Measurements from ENCODE around the gene P2RX5.
"Not testable (repeated sequence)": the region's sequence is repeated elsewhere in the genome, so short reads cannot be mapped to it uniquely, and the experiment has no call there.

The P2RX5 gene

DNA sequence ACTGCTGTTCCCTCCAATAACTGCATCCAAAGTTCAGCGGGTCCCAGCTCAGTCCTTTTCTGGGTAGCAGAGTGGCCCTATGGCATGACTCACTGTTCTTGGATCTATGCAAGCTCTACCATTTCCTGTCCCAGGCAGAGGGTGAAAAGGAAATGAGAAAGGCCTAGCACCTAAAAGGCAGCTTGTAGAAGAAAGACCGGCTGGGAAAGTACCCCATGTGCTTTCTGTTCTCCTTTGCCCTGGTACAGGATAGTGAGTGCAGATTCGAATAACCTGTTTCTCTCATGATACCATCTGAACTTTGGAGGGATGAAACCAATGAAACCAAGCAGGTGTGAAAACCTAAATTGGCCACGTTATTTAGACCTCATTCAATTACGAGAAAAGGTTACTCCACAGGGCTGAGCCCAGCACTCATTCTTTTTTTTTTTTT lies 15.0 kb upstream of the P2RX5 start:
- peak; percentile 39 for DNase-seq

DNA sequence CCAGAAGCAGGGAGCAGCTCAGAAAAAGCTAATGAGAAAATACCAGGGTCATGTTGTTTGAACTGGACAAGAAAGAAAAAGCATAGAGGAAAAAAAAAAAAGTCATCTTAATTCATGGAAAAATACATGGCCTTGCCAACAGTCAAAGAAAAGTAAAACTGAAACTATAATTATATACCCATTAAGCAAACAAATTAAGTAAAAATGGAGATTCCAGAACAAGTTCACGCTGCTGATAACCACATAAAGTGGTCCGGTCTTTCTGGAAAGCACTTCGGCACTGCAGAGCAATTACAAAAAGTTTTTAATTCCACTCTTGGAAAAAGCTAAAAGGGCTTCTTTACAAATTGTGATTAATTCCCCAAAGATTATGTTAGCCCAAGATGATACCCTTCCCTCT lies 12.4 kb upstream of the P2RX5 start:
- DNase-seq, result no peak

DNA sequence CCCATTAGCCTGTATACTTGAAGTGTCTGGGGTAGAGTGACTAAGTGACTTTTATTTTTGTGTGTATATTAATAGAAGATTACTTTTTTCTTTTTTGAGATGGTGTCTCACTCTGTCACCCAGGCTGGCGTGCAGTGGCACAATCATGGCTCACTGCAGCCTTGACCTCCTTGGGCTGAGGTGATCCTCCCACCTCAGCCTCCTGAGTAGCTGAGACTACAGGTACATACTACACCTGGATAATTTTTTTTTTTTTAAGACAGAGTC lies 9.7 kb upstream of the P2RX5 start:
- DNase-seq, result not testable (repeated sequence)

DNA sequence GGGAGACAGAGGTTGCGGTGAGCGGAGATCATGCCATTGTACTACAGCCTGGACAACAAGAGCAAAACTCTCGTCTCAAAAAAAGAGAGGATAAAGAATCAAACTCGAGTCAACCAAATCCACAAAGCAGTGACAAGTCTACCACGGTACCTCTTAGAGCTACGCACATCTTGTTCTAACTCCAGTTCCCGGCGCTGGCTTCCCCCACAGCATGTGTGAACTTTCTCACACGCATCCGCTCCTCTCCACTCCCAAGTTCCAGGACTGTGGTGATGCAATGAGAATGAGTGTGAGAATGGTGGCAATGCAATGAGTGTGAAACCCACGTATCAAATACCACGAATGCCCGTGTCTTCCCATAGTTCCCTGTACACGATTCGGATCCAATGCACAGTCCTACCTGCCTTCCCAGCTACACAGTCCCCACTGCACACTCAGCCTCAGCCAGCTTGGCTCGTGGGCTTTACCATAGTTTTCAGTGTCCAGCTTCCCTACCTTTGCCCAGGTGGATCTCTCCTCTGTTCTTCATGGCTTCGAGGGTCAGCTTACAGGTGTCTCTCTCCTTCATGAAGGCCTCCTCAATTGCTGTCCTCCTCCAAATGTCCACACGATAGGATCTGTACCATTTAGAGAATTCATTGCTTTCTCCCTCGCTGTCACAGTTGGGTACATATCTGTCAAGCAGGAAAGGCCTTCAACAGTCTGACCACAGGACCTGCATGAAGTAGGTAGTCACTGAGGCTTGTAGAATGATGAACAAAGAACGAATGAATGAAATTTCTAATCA lies 9.2 kb upstream of the P2RX5 start:
- no peak for DNase-seq

DNA sequence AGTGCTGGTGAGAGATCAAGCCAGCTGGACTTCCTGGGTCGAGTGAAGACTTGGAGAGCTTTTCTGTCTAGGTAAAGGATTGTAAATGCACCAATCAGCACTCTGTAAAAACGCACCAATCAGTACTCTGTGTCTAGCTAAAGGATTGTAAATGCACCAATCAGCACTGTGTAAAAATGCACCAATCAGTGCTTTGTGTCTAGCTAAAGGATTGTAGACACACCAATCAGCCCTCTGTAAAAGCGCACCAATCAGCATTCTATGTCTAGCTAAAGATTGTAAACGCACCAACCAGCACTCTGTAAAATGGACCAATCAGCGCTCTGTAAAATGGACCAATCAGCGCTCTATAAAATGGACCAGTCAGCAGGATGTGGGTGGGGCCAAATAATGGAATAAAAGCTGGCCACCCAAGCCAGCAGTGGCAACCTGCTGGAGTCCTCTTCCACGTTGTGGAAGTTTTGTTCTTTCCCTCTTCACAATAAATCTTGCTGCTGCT lies 6.1 kb upstream of the P2RX5 start:
- peak; percentile 16 for DNase-seq

DNA sequence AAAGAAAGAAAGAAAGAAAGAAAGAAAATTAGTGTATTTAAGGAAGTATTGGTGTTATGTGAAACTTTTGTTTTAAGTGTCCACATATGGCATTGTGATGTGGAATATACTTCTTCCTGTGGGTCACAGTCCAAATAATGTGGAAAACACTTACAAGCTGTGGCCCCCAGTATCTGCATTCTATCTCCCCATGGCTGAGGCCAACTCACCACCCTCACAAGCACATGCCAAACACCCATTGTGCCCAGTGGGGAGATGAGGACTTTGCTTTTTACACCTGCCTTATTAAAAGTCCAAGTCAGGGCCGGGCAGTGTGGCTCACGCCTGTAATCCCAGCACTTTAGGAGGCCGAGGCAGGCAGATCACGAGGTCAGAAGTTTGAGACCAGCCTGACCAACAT lies 4.0 kb upstream of the P2RX5 start:
- DNase-seq, result no peak

DNA sequence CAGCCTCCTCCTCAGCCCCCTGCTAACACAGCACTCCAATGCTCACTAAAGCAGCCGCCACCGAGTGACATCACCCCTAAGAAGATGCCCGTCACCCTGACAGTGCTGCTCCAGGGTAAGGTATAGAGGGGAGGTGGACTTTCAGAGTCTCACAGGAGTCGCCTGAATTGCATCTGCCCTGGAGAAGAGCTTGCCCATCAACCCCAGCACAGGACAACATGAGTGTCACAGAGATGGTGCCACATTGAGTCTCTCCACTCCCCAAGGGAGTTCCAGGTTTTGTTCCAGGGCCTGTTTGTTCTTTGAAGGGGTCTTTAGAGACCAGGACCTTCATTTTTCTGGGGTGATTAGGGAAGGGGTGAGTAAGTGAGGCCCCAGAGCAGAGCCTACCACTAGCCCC lies 2.2 kb upstream of the P2RX5 start:
- DNase-seq, result no peak

DNA sequence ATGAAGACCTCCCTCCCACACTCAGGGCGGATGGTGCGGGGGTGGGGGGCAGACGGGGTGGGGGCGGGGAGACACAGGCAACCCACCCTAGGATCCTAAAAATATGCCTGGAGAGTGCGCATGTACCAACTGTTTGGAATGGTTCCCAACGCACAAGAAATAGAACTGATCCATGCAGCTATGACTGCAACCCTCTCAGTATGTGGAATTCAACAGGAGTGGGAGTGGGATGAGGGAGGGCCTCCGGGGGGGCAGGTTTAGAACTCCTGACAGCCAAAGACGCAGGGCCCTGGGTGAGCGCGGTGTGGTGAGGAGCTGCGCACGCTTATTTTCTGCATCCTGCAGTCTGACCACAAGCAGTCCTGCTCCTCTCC lies 1.1 kb upstream of the P2RX5 start:
- DNase-seq, result no peak

DNA sequence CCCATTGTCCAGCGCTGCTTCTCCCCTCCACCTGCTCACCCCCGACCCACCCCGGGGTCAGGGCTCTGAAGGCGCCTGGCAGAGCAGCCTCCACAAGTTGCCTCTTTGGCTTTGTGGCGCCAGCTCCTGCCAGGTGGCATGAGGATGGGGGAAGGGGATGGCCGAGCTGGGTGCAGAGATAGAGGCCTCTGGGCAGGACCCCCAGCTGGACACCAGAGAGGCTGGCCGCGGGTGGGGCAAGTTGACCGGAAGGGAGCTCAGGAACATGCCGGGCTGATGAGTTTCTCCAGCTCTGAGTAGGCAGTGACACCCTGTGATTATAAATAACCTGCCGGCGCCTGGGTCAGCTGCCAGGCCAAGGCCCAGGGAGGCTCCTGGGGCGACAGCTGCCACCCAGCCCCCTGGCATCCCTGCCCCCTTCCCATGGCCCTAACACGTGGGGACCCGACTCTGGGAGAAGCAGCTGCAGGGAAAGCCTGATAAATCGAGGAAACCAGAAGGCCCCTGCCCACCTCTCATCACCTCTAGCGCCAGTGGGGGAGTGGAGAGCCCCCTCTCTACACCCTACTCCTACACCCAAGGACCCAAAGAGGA lies 729 bp downstream of the P2RX5 start:
- peak; percentile 51 for DNase-seq

DNA sequence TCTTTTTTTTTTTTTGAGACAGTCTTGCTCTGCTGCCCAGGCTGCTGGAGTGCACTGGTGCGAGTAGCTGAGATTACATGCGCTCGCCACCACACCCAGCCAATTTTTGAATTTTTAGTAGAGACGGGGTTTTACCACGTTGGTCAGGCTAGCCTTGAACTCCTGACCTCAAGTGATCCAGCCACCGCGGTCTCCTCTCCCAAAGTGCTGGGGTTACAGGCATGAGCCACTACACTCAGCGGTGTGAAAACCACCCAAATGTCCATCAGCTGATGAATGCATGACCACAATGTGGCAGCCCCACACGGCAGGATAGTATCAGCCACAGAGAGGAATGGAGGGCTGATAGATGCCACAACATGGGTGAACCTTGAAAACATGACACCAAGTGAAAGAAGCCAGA lies 2.1 kb downstream of the P2RX5 start:
- no peak for DNase-seq

DNA sequence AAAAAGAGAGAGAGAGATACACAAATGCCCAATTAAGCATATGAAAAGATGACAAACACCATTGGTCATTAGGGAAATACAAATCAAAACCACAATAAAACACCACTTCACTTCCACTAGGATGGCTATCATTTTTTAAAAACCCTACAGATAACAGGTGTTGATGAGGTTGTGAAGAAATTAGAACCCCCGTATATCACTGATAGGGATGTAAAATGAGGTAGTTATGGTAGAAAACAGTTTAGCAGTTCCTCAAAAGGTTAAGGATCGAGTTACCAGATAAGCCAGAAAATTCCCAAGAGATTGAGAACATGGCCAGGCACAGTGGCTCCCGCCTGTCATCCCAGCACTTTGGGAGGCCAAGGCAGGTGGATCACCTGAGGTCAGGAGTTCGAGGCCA lies 2.8 kb downstream of the P2RX5 start:
- no peak for DNase-seq

DNA sequence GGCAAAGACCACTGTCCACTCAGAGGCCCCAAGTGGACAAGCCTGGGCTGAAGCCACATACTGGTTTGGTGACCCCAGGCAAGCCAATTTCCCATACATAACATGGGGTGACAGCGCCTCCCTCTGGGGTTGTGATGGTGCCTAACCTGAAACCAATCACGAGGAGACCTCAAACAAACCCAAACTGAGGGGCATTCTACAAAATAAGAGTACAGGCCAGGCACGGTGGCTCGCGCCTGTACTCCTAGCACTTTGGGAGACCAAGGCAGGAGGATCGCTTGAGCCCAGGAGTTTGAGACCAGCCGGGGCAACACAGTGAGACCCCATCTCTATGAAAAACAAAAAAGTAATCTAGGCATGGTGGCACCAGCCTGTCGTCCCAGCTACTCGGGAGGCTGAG lies 3.6 kb downstream of the P2RX5 start:
- no peak for DNase-seq

DNA sequence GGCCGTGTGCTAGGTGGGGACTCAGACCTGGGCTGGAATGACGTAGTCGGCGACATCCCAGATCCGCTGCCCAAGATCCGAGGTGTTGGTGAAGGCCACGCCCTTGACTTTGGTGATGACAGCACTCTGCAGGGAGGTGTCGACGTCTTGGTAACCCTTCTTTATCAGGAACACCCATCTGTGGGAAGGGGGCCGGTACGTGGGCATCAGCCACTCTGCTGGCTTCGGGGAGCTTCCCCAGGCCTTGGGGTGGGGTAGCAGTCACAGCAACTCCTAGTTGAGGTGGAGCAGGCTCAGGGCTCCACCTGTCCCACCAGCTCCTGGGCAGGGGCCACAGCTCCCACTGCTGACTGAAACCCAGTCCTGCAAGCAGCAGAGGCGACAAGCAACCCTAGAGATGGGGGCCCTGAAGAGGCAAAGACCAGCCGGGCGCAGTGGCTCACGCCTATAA lies 4.3 kb downstream of the P2RX5 start:
- no peak for DNase-seq

DNA sequence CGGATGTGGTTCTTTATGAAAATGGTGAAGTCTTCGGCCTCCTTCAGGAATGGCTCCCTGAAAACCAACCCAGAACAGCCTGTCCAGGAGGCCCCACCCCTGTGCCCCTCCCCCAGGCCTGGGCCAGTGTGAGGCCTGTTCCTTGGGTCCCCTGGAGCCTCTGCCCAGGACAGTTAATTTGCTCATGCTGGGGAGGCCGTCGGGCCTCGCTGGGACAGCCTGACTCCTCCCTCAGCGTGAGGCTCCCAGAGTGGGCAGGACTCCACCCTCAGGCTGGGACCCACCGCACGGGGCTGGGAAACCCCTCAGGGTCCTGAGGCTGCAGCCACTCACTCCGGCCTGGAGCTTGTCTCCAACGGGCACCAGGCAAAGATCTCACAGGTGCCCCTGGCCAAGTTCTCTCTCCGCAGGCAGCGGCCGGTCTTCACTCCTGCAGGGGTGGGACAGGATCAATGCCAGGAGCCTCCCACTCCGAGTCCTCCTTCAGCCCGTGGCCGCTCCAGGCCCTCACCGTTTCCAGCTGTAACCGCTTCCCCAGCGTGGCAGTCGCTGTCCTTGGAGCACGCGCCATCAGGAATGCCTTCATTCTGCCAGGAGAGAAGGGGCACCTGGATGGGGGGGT lies 5.8 kb downstream of the P2RX5 start:
- DNase-seq, result no peak

DNA sequence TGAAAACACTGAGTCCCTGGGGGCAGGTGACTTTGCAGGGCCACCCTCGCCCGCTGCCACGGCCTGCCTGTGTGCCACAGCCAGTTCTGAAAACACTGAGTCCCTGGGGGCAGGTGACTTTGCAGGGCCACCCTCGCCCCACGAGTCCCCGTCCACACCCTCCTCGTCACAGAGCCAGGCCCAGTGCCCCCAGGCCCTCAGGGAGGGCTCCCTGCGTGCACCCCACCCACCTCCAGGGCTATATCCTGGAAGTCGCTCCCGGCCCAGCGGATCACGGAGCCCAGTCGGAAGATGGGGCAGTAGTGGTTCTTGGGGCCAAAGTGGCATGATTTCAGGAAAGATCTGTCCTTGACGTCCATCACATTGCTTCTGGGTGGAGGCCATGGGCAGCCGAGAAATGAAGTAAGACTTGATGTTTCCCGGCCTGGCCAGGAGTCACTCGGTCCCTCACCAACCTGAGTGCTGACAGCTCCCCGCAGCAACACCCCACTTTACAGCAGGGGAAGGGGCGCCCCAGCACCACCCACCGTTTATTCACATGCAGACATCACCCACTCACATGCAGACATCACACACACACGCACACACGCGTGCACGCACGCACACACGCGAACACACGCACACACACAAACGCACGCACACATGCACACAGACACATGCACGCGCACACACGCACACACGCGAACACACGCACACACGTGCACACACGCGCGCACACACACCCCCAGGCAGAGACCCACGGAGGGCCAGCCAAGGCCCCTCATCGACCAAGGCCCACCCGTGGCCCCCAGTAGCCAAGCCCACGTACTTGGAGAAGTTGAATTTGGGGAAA lies 6.5 kb downstream of the P2RX5 start:
- no peak for DNase-seq

DNA sequence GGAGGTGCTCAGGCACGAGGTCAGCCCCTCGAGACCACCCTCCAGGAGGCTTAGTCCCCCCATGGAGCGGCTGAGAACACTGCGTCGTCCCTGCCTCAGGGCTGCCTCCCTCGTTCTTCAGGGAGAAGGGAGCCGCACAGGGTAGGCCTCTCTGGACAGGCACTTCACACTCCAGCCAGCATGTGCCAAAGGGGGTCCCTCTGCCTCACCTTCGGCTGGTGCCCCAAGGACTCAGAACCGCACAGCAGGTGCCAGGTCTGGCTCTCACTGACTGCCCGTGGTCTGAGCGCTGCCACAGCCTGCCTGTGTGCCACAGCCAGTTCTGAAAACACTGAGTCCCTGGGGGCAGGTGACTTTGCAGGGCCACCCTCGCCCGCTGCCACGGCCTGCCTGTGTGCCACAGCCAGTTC lies 7.1 kb downstream of the P2RX5 start:
- no peak for DNase-seq

DNA sequence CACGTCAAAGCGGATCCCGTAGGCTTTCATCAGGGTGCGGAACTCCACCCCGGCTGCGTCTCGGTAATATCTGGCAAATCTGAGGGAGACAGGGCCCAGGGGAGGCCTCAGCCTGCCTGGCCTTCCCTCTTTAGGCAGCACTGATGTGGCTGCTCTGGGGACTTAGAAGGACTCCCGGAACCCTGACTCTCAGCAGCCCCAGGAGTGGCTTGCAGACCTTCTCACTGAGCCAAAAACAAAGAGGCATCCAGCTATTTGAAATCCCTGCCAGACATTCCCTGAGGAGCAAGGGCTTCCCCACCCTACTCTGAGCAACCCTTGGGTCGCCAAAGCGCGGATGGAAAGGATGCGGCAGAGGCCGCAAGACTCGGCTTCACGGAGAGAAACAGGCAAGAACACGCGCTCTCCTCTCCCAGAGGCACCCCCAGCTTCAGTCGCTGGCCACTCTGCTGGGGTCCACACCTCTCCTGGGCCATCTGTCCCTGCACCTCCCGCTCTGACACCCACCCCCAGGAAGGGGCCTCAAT lies 7.9 kb downstream of the P2RX5 start:
- no peak for DNase-seq

DNA sequence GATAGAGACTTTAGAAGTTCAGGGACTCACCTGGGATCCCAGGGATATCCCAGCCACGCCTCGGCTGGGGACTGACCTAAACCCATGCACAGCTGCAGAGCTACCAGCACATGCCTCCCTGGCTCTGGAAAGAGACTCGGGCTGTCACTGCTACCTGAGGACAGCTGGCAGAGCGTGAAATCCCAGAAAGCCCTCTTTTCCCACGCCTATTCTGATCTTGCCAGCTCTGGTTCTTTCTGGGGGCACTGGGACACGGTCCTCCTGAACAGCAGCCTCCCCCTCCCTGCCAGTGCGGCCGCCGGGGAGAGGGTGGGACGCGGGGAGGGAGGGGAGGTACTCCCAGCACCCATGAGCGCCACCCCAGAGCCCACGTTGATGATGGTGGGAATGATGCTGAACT lies 10.8 kb downstream of the P2RX5 start:
- DNase-seq, result no peak

DNA sequence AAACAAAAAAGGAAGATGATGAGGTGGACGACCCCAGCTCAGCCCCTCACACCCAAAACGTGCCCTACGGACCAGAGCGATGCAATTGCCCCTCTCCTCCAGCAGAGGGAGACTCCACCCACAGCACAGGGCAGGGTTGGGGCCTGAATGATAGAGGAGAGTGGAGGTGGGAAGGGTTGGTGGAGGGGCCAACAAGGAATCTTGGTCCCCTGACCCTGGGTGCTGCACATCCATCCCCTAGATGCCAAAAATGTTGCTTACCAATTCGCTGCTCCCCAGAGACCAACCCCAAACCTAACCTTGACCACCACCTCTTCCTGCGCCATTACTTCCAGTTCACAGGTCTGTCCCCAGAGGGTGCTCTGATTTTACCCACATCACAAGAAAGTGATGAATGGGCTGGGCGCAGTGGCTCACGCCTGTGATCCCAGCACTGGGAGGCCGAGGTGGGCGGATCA lies 12.9 kb downstream of the P2RX5 start:
- DNase-seq, result peak; percentile 54

DNA sequence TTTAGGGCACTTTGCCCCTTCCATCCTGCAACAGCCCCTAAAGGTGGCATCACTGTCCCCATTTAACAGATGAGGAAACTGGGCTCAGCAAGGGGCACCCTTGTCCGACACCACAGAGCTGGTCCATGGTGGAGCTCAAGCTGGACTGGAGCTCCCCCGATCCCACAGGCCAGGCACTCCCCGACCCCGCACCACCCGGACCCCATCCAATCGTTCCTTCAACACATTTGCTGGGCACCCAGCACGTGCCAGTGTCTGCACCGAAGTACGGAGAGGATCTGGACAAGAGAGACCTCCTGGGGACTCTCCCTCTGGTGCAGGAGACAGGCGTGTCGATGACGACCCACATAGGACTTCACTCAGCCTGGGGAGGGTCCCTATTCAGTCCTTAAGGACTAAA lies 13.9 kb downstream of the P2RX5 start:
- no peak for DNase-seq

DNA sequence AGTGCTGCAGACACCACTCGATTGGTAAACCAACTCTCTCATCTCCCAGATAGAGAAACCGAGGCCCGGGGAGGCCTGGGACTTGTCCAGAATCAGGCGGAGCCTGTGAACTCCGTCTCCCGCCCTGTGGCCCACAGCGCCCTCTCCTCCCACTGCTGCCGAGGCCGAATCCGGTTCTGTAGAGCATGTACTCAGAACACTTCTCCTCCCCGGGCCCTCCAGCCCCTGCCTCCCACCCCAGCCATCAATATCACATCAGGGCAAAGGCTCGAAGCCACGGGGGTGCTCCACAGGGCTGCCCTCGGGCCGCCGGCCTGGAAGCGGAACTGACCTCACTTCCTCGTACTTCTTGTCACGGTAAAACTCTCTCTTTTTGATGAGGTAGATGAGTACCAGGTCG lies 14.4 kb downstream of the P2RX5 start:
- DNase-seq, result no peak

DNA sequence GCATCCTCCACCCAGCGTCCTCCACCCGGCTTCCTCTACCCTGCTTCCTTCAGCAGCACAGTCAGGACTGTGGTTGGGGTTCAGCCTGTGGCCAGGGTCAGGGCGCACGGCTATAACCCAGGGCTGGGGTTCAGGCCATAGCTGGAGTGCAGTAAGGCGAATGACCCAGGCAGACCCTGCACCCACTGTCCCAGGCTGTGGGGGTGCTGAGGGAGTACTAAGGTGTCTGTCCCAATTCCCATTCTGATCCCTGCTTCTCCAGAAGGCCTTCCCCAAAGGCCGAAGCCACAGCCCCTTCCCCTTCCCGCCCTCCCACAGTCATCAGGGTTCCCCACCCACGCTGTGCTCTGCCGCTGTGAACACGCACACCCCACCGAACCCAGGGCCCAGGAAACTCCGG lies 14.9 kb downstream of the P2RX5 start:
- DNase-seq, result no peak

DNA sequence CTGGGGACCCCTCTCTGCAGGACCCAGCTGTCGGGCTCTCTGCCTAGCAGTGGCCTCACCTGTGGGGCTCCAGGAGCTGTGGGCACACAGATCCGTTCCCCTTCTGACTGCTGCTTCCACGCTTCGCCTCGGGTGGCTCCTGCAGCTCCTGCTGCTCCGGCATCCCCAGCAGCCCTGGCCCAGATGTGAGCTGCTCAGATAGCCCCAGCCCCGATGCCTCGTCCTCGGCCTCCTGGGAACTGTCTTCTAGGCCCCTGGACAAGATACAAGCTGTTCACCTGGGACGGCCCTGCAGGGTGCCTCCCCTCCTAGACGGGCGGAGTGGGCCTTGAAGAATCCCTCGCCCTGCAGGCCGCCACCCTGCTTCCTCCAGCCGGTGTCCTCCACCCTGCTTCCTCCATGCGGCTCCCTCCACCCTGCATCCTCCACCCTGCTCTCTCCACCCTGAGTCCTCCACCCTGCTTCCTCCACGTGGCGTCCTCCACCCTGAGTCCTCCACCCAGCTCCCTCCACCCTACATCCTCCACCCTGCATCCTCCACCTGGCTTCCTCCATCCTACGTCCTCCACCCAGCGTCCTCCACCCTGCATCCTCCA lies 16.3 kb downstream of the P2RX5 start:
- DNase-seq, result no peak

Measured in DMS53 (cell line).